WTC11 (cell line): ENCODE measurements around the gene BTBD2.

Source experiments
- ETV6 ChIP-seq: sonication (generic); formaldehyde crosslinking; IDR thresholded peaks from 2 replicates; pipeline ENCODE4 v1.8.1; 2022; ENCODE audit warnings: mild to moderate bottlenecking, missing genetic modification reagents
- JUN ChIP-seq: sonication (generic); formaldehyde crosslinking; IDR thresholded peaks from 2 replicates; pipeline ENCODE4 v1.8.0; 2023; ENCODE audit warnings: mild to moderate bottlenecking, missing genetic modification reagents
- SMAD4 ChIP-seq: sonication (generic); formaldehyde crosslinking; IDR thresholded peaks from 2 replicates; pipeline ENCODE4 v1.8.0; 2022; ENCODE audit warnings: mild to moderate bottlenecking, missing genetic modification reagents
- USF1 ChIP-seq: sonication (generic); formaldehyde crosslinking; IDR thresholded peaks from 2 replicates; pipeline ENCODE4 v1.8.0; 2022; ENCODE audit warnings: mild to moderate bottlenecking, missing genetic modification reagents
- ZBTB21 ChIP-seq: sonication (generic); formaldehyde crosslinking; IDR thresholded peaks from 2 replicates; pipeline ENCODE4 v1.8.1; 2023; ENCODE audit warnings: mild to moderate bottlenecking, missing genetic modification reagents, borderline replicate concordance
- ZNF138 ChIP-seq: sonication (generic); formaldehyde crosslinking; conservative IDR thresholded peaks from 2 replicates; pipeline ENCODE4 v1.8.1; 2022; ENCODE audit warnings: mild to moderate bottlenecking, moderate library complexity, missing genetic modification reagents
- TF ChIP-seq, protein P1 (sequence below): fragments of 200-600 bp; IDR thresholded peaks from 2 replicates; pipeline ENCODE4 v1.8.0; 2022; ENCODE audit warnings: antibody characterized with exemption

GRCh38 chr19:2062770-2063169 lies 47.3 kb upstream of the BTBD2 start:
- no peak for TF ChIP-seq ZNF138 (CRISPR knock-in tag)
- TF ChIP-seq ETV6 (CRISPR knock-in tag): no peak
- TF ChIP-seq, protein P1, sequence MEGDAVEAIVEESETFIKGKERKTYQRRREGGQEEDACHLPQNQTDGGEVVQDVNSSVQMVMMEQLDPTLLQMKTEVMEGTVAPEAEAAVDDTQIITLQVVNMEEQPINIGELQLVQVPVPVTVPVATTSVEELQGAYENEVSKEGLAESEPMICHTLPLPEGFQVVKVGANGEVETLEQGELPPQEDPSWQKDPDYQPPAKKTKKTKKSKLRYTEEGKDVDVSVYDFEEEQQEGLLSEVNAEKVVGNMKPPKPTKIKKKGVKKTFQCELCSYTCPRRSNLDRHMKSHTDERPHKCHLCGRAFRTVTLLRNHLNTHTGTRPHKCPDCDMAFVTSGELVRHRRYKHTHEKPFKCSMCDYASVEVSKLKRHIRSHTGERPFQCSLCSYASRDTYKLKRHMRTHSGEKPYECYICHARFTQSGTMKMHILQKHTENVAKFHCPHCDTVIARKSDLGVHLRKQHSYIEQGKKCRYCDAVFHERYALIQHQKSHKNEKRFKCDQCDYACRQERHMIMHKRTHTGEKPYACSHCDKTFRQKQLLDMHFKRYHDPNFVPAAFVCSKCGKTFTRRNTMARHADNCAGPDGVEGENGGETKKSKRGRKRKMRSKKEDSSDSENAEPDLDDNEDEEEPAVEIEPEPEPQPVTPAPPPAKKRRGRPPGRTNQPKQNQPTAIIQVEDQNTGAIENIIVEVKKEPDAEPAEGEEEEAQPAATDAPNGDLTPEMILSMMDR: no peak
- TF ChIP-seq ZBTB21 (CRISPR knock-in tag): no peak
- TF ChIP-seq JUN: no peak
- no peak for TF ChIP-seq SMAD4 (CRISPR knock-in tag)
- no peak for TF ChIP-seq USF1 (CRISPR knock-in tag)
